Cardiac muscle cell (in vitro differentiated cells and primary cell): Measurements from ENCODE around the gene SND1. TPM values are rescaled to one million over a fixed set of nuclear protein-coding genes. Genes with fewer than 3 reads are reported as not detected.
A peak's percentile ranks its signal among the peaks of the same experiment; 100 is the strongest.

ENCODE experiments used
- DNase-seq, 2 donors: peaks; one replicate each; pipeline versions ENCODE4 v3.0.0 to v3.0.0-alpha.2; 2010 to 2017; ENCODE audit warnings: low read depth in 1 of 2, low spot score in 1 of 2
- H3K27ac ChIP-seq: fragments of 200-600 bp; sonication (generic); 2 replicates; pipeline ENCODE4 v1.5.1; 2016
- H3K27me3 ChIP-seq: fragments of 200-600 bp; sonication (generic); 2 replicates; pipeline ENCODE4 v1.6.0; 2016; ENCODE audit warnings: control low read depth
- H3K36me3 ChIP-seq: fragments of 200-600 bp; sonication (generic); 2 replicates; pipeline ENCODE4 v1.5.1; 2016; ENCODE audit warnings: control low read depth
- H3K4me1 ChIP-seq: fragments of 200-600 bp; sonication (generic); 2 replicates; pipeline ENCODE4 v1.8.1; 2017; ENCODE audit warnings: low read depth, mild to moderate bottlenecking, mixed run types
- H3K4me3 ChIP-seq: fragments of 200-600 bp; sonication (generic); 2 replicates; pipeline ENCODE4 v1.5.1; 2016; ENCODE audit warnings: mild to moderate bottlenecking
- H3K9me3 ChIP-seq: fragments of 200-600 bp; sonication (generic); 2 replicates; pipeline ENCODE4 v1.5.1; 2017; ENCODE audit warnings: low read depth, mild to moderate bottlenecking, control low read depth
- CTCF ChIP-seq: IDR thresholded peaks from 2 replicates; pipeline ENCODE4 v1.5.1; 2012; ENCODE audit warnings: low read depth, mild to moderate bottlenecking, low read length
- polyA plus RNA-seq: library from polyadenylated mRNA; unstranded; fragments of >200 nt; fragmentation: Nextera tagmentation; extraction: Ambion mirVana; gene quantifications from 2 replicates; pipeline ENCODE4 v1.2.1, GENCODE V29; 2016
- total RNA-seq: library from RNA; depleted of rRNA; stranded (reverse); fragments of >200 nt; gene quantifications from 2 replicates; pipeline ENCODE4 v1.2.3, GENCODE V29; 2016

Gene SND1
- total and polyA plus RNA-seq, 2 experiments from 2014 or later: 114 to 172 TPM

- Histone ChIP-seq H3K9me3 (no peaks in the 10 kb centered on the region), H3K4me1 (peaks cover 24% of the 10 kb centered on the region), H3K36me3 (no peaks in the 10 kb centered on the region), H3K4me3 (no peak overlapping the region), H3K27ac (peak overlapping the region; percentile 77), H3K27me3 (no peaks in the 10 kb centered on the region)
- peak in 1 of 2 donors; percentile 56 for DNase-seq
- no peak for TF ChIP-seq CTCF
Measured at GRCh38 chr7:127844707-127845331, 192.8 kb downstream of the SND1 start.

GRCh38 chr7:127845522-127846214, 193.7 kb downstream of the SND1 start:
- Histone ChIP-seq H3K4me3 (no peak overlapping the region), H3K27me3 (no peaks in the 10 kb centered on the region), H3K9me3 (no peaks in the 10 kb centered on the region), H3K4me1 (peaks cover 24% of the 10 kb centered on the region), H3K27ac (peak overlapping the region; percentile 77), H3K36me3 (no peaks in the 10 kb centered on the region)
- no peak for TF ChIP-seq CTCF
- no peak for DNase-seq

GRCh38 chr7:127847641-127848040, 195.6 kb downstream of the SND1 start:
- Histone ChIP-seq H3K4me1 (peaks cover 24% of the 10 kb centered on the region), H3K27ac (no peak overlapping the region), H3K36me3 (no peaks in the 10 kb centered on the region), H3K4me3 (no peak overlapping the region), H3K27me3 (no peaks in the 10 kb centered on the region), H3K9me3 (no peaks in the 10 kb centered on the region)
- no peak for DNase-seq
- no peak for TF ChIP-seq CTCF

GRCh38 chr7:127848241-127848640, 196.2 kb downstream of the SND1 start:
- Histone ChIP-seq H3K9me3 (no peaks in the 10 kb centered on the region), H3K36me3 (no peaks in the 10 kb centered on the region), H3K4me1 (peaks cover 24% of the 10 kb centered on the region), H3K4me3 (no peak overlapping the region), H3K27me3 (no peaks in the 10 kb centered on the region), H3K27ac (no peak overlapping the region)
- DNase-seq: no peak
- no peak for TF ChIP-seq CTCF

- Histone ChIP-seq H3K36me3 (no peaks in the 10 kb centered on the region), H3K4me3 (no peak overlapping the region), H3K9me3 (no peaks in the 10 kb centered on the region), H3K27me3 (no peaks in the 10 kb centered on the region), H3K4me1 (peaks cover 10% of the 10 kb centered on the region), H3K27ac (no peak overlapping the region)
- DNase-seq: no peak
- no peak for TF ChIP-seq CTCF
Measured at GRCh38 chr7:127850195-127850594, 198.2 kb downstream of the SND1 start.
